SU-DHL-6 (cell line): Measurements from ENCODE around the gene OTUB2.

Source experiments
- H2AFZ ChIP-seq: fragments of 200-600 bp; sonication (generic); 2 replicates; pipeline ENCODE4 v1.6.1; 2014; ENCODE audit warnings: low read depth, mild to moderate bottlenecking, moderate library complexity, mixed read lengths, antibody characterized with exemption, low read length; ENCODE audit not compliant: severe bottlenecking
- H3F3A ChIP-seq: fragments of 200-600 bp; shearing (Covaris generic); 2 replicates; pipeline ENCODE4 v1.6.0; 2016; ENCODE audit warnings: antibody characterized with exemption, mild to moderate bottlenecking; ENCODE audit not compliant: insufficient read depth
- H3K27ac ChIP-seq: fragments of 200-600 bp; sonication (generic); 2 replicates; pipeline ENCODE4 v1.5.1; 2016; ENCODE audit warnings: low read depth, mild to moderate bottlenecking, low read length, moderate library complexity, mixed read lengths
- H3K27me3 ChIP-seq: fragments of 200-600 bp; sonication (generic), shearing (Covaris generic); 2 replicates; pipeline ENCODE4 v1.6.0; 2014; ENCODE audit warnings: mild to moderate bottlenecking, low read length
- H3K36me3 ChIP-seq: fragments of 200-600 bp; sonication (generic); 2 replicates; pipeline ENCODE4 v1.6.1; 2014; ENCODE audit warnings: mild to moderate bottlenecking, low read length, mixed read lengths
- H3K4me2 ChIP-seq: fragments of 300-600, 200-600 bp; shearing (Covaris generic), sonication (generic); 2 replicates; pipeline ENCODE4 v1.6.0; 2014; ENCODE audit warnings: low read length, low read depth, mild to moderate bottlenecking; ENCODE audit not compliant: poor library complexity, severe bottlenecking
- H3K4me3 ChIP-seq: fragments of 200-600 bp; sonication (generic); 2 replicates; pipeline ENCODE4 v1.5.1; 2014; ENCODE audit warnings: antibody characterized with exemption, low read length, mild to moderate bottlenecking, mixed read lengths; ENCODE audit not compliant: insufficient read depth, poor library complexity, severe bottlenecking
- H3K79me2 ChIP-seq: fragments of 200-600 bp; sonication (generic); 2 replicates; pipeline ENCODE4 v1.6.1; 2014; ENCODE audit warnings: mild to moderate bottlenecking, low read length, moderate library complexity; ENCODE audit not compliant: insufficient read depth
- H3K9ac ChIP-seq: fragments of 200-600 bp; sonication (generic); 2 replicates; pipeline ENCODE4 v1.7.0; 2014; ENCODE audit warnings: mild to moderate bottlenecking, low read length
- H3K9me2 ChIP-seq: fragments of 200-600 bp; sonication (generic); replicated peaks from 2 replicates; pipeline ENCODE4 v1.6.1; 2014; ENCODE audit warnings: low read length; ENCODE audit not compliant: insufficient read depth
- H3K9me3 ChIP-seq: fragments of 200-600 bp; sonication (generic); 2 replicates; pipeline ENCODE4 v1.6.1; 2014; ENCODE audit warnings: low read length, mixed read lengths; ENCODE audit not compliant: insufficient read depth
- H4K20me1 ChIP-seq: fragments of 200-600 bp; sonication (generic); 2 replicates; pipeline ENCODE4 v1.6.1; 2014; ENCODE audit warnings: low read depth, mild to moderate bottlenecking, antibody characterized with exemption, low read length, moderate library complexity, mixed read lengths
- EZH2phosphoT487 ChIP-seq: fragments of 200-600 bp; sonication (generic), shearing (Covaris generic); conservative IDR thresholded peaks from 2 replicates; pipeline ENCODE4 v1.6.1; 2018; ENCODE audit warnings: mild to moderate bottlenecking, antibody characterized with exemption, low read length, moderate library complexity, mixed read lengths
- TF ChIP-seq, protein P1 (sequence below): fragments of 200-600 bp; sonication (generic); IDR thresholded peaks from one replicate; pipeline ENCODE4 v1.5.1; 2017; ENCODE audit warnings: antibody characterized with exemption, mild to moderate bottlenecking, low read length, moderate library complexity; ENCODE audit not compliant: insufficient read depth, poor library complexity, severe bottlenecking

The OTUB2 gene

DNA sequence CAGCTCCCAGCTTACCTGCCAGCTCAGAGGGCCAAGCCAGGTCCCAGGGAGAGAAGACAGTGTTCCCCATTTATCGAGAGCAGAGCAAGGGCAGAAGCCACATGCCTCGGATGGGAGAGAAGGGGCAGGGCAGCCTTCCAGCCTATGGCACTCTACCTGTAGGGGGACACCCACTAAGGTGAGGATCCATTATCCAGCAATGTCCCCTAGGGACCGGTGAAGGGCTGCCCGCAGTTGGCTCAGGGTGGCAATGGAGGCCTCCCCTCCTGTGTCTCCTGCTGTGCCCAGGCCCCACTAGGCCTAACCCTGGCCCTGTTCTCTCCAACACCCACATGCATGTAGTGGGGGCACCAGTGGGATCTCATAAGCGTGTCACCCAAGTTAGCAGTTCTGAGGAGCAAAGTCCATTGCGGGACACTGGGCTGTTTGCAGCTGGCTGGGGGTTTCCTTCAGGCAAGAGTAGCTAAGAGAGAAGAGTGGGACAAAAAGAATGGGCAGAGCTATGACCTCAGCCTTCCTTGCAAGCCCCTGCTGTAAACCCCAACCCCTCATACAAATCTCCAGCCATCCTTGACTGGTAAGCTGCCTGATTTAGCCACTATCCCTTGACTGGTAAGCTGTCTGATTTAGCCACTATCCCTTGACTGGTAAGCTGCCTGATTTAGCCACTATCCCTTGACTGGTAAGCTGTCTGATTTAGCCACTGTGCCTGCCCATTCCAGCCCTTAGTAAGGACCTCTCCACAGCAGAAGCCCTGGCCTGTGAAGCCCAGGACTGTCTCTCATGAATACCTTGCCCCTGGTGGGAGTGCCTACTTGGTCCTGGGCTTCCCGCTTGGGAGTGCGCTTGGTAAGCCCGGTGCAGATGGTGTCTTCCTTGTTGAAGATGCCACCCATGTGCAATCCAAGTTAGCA lies 44.6 kb upstream of the OTUB2 start:
- Histone ChIP-seq H3K4me3 (no peak overlapping the region), H3K4me2 (no peak overlapping the region), H3K36me3 (peaks cover 2% of the 10 kb centered on the region; the same call in 1 of the 2 replicates), H3K9me2 (no peaks in the 10 kb centered on the region), H3K27me3 (no peaks in the 10 kb centered on the region), H3K9me3 (peaks cover 8% of the 10 kb centered on the region; the same call in 1 of the 2 replicates), H4K20me1 (no peaks in the 10 kb centered on the region), H3K79me2 (no peaks in the 10 kb centered on the region), H2AFZ (no peak overlapping the region), H3F3A (peaks cover 29% of the 10 kb centered on the region), H3K27ac (no peak overlapping the region), H3K9ac (no peak overlapping the region)
- no peak for TF ChIP-seq EZH2phosphoT487
- TF ChIP-seq, protein P1, sequence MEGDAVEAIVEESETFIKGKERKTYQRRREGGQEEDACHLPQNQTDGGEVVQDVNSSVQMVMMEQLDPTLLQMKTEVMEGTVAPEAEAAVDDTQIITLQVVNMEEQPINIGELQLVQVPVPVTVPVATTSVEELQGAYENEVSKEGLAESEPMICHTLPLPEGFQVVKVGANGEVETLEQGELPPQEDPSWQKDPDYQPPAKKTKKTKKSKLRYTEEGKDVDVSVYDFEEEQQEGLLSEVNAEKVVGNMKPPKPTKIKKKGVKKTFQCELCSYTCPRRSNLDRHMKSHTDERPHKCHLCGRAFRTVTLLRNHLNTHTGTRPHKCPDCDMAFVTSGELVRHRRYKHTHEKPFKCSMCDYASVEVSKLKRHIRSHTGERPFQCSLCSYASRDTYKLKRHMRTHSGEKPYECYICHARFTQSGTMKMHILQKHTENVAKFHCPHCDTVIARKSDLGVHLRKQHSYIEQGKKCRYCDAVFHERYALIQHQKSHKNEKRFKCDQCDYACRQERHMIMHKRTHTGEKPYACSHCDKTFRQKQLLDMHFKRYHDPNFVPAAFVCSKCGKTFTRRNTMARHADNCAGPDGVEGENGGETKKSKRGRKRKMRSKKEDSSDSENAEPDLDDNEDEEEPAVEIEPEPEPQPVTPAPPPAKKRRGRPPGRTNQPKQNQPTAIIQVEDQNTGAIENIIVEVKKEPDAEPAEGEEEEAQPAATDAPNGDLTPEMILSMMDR: no peak

DNA sequence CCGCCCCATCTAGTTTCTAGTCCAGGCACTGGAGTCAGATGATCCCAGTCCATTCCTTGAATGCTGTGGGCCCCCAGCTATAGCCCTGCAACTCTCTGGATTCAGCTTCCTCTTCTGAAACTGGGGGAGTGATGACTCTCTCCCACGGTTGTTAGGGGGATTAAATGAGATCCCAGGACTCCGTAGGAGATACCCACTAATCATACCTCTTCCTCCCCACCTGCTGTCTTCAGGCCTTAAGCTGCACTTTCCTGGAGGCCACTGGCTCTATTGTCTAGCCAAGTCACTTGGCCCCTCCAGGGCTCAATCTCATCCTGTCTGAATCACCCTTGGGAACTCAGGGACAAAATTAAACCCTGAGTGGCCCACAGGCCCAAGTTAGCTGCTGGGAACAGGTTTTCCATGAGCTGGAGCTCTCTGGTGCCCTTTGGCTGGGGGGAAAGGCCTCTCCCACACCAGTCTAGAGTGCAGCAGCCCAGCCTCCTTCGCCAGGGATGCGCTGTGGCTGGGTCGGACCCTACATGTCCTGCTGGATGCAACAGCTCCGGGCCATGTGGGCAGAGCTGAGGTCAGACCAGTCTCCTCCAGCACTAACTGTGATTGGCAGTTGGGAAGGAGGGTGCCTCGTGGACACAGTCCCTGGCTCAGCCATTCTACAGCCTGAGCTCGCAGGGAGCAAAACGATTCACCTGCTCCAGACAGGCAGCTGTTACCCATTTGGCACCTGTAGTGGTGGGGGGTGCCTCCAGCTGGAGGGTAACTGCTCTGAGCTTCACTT lies 43.7 kb upstream of the OTUB2 start:
- TF ChIP-seq, protein P1: no peak
- no peak for TF ChIP-seq EZH2phosphoT487

DNA sequence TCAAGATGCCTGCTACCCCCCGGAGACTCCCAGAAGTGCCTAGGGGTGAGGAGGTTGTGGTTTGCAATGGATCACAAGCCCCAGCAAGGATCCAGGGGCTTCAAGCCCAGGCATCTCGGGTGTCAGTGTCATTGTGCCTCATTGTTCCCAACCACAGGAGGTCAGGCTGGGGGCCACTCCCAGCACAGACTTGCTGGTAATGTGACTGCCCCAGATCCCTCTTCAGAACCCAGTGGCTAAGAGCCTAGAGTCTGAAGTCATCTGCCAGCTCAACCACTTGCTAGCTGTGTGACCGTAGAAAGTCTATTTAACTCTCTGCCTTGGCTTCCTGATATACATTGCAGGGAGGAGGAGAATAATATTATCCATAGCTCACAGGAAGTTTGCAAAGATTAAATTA lies 42.1 kb upstream of the OTUB2 start:
- Histone ChIP-seq H3K9ac (no peak overlapping the region), H3K9me3 (no peaks in the 10 kb centered on the region), H3K79me2 (no peaks in the 10 kb centered on the region), H3K36me3 (no peaks in the 10 kb centered on the region), H3K9me2 (no peaks in the 10 kb centered on the region), H3F3A (peaks cover 5% of the 10 kb centered on the region), H2AFZ (no peak overlapping the region), H3K4me2 (no peak overlapping the region), H3K27ac (no peak overlapping the region), H3K4me3 (no peak overlapping the region), H4K20me1 (no peaks in the 10 kb centered on the region), H3K27me3 (no peaks in the 10 kb centered on the region)
- TF ChIP-seq, protein P1: no peak
- no peak for TF ChIP-seq EZH2phosphoT487

More for the DNA sequence above, 43.7 kb upstream of the OTUB2 start:
- Histone ChIP-seq H4K20me1 (no peaks in the 10 kb centered on the region), H3K9me3 (peaks cover 6% of the 10 kb centered on the region; the same call in 1 of the 2 replicates), H3K4me2 (no peak overlapping the region), H3K79me2 (no peaks in the 10 kb centered on the region), H3F3A (peaks cover 20% of the 10 kb centered on the region), H3K27me3 (no peaks in the 10 kb centered on the region), H3K36me3 (peaks cover 2% of the 10 kb centered on the region; the same call in 1 of the 2 replicates), H3K27ac (no peak overlapping the region), H3K9me2 (no peaks in the 10 kb centered on the region), H2AFZ (no peak overlapping the region), H3K9ac (no peak overlapping the region), H3K4me3 (no peak overlapping the region)
